GM13977 (cell line): ENCODE results near the gene PRPF6.

Experiments used
- DNase-seq: peaks from one replicate; pipeline ENCODE4 v3.0.0; 2012; ENCODE audit warnings: low spot score
- in situ Hi-C: fragments of 300-500 bp; cut with MboI; formaldehyde crosslinking; loops from one replicate; pipeline ENCODE4 v1.12.0; 2022; ENCODE audit warnings: low sequenced_read_pairs, low pct_unique_long_range_greater_than_20kb, mixed read lengths, inconsistent platforms; ENCODE audit not compliant: unreplicated experiment
- TF ChIP-seq, protein P1 (sequence below): IDR thresholded peaks from 2 replicates; pipeline ENCODE4 v1.5.1; 2012; ENCODE audit warnings: mild to moderate bottlenecking, control low read depth; ENCODE audit not compliant: insufficient read depth; ENCODE audit errors: extremely low read depth, missing control alignments

PRPF6 gene

GRCh38 chr20:63982937-63983336 is 2.0 kb downstream of the PRPF6 start:
- DNase-seq: no peak
- TF ChIP-seq, protein P1, sequence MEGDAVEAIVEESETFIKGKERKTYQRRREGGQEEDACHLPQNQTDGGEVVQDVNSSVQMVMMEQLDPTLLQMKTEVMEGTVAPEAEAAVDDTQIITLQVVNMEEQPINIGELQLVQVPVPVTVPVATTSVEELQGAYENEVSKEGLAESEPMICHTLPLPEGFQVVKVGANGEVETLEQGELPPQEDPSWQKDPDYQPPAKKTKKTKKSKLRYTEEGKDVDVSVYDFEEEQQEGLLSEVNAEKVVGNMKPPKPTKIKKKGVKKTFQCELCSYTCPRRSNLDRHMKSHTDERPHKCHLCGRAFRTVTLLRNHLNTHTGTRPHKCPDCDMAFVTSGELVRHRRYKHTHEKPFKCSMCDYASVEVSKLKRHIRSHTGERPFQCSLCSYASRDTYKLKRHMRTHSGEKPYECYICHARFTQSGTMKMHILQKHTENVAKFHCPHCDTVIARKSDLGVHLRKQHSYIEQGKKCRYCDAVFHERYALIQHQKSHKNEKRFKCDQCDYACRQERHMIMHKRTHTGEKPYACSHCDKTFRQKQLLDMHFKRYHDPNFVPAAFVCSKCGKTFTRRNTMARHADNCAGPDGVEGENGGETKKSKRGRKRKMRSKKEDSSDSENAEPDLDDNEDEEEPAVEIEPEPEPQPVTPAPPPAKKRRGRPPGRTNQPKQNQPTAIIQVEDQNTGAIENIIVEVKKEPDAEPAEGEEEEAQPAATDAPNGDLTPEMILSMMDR: no peak
- in situ Hi-C loops: no loop called here

- in situ Hi-C loops: no loop called here
- DNase-seq: no peak
- TF ChIP-seq, protein P1: no peak
Measured at GRCh38 chr20:64000906-64001305, 20.0 kb downstream of the PRPF6 start.

- in situ Hi-C loops: no loop called here
- TF ChIP-seq, protein P1: no peak
- no peak for DNase-seq
Measured at GRCh38 chr20:64001607-64002011, 20.7 kb downstream of the PRPF6 start.

DNA sequence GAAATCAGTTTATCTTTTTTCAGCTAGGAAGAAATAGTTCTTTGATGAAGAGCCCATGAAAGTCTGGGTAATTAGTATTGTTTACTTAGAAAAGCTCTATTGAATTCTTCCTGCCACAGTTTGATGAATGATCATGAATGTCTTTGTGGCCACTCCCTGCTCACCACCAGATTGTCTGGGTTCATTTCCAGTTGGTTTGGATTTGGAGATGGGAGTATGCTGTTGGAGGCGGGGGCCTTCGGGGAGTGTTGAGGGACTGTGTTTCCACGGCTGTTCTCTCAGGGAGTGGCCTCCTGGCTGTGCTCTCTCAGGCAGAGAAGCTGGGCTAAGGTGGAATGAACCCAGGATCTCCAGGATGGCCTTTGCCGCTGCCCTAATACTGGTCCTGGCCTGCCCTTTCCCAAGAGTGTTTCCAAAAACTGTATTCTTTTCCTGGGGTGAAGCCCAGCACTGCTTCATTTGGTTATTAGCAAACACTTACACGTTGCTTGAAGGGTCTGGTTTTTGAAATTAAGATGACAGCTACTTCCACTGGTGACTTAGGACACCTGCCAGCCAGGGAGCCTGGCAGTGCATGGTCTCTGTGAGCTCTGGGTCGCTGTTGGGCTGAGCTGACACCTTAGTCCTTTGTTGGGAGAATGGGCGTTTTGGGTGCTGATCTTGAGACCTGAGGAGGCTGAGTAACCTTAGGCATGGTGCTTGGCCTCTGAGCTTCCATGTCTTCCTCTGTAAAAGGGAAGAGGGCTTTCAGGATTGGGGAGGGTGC is 23.2 kb downstream of the PRPF6 start:
- TF ChIP-seq, protein P1: no peak
- in situ Hi-C loops: no loop called here

DNA sequence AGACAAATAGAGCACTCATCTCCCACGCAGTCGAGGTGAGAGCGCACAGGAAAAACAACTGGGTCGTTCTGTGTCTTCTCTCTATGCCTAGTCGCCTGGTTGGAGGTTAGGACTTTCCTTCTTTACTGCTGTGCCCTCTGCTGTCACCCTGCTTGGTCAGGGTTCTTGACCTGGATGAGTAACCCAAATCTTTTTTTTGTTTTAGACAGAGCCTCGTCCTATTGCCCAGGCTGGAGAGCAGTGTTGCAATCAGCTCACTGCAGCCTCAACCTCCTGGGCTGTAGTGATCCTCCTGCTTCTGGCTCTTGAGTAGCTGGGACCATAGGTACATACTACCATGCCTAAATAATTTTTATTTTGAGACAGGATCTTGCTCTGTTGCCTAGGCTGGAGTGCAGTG is 24.5 kb downstream of the PRPF6 start:
- DNase-seq: no peak
- in situ Hi-C loops: no loop called here
- TF ChIP-seq, protein P1: no peak

More for the DNA sequence above, 23.2 kb downstream of the PRPF6 start:
- DNase-seq: no peak

DNA sequence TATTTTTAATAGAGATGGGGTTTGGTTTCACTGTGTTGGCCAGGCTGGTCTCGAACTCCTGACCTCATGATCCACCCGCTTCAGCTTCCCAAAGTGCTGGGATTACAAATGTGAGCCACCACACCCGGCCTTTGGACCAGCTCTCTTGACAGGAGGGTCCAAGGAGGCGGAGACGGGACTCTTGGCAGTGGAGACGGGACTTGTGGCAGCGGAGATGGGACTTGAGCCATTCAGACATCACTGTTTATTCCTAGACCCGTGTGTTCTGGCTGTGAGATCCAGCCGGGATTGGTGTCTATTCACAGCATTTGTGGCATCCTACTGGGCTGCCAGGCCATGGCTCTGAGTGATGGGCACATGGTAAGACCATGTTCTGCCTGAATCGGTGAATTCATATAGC is 25.6 kb downstream of the PRPF6 start:
- DNase-seq: no peak
- in situ Hi-C loops: no loop called here
- TF ChIP-seq, protein P1: no peak
